Hepatic stellate cell (primary cell): ENCODE data around the gene PLOD3.

ENCODE experiments used
- DNase-seq: peaks from one replicate; pipeline ENCODE4 v3.0.0; 2011; ENCODE audit warnings: low spot score

The PLOD3 gene

DNA sequence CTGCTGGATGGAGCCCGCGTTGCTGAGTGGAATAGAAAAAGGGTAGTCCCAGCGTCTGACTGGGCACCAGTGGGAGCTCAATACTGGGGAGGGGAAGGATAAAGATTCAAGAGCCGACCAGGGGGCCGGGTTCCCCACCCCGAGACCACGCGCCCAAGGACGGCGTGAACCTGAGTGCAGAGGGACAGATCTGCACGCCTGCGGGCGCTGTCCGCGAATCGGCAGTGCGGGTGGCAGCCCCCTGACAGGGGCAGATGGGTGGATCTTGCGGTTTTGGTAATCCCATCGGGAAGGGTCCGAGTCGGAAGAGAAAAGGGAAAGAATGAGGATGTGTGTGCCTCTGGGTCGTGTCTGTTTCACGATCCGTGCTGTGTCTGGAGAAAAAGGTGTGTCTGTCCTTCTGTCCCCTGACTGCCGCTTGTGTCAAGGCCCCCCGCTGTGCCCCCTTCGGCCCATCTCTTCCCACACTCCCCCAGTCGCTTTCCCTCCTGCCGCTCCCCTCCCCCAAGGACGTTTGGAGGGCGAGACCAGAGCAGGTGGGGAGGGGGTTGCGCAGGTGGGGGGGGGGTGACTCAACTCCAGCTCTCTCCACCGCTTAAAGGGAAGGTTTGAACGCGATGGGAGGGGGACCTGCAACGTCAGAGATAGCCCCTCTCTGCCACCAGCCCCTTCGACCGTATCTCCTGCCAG lies 51.3 kb downstream of the PLOD3 start:
- no peak for DNase-seq

DNA sequence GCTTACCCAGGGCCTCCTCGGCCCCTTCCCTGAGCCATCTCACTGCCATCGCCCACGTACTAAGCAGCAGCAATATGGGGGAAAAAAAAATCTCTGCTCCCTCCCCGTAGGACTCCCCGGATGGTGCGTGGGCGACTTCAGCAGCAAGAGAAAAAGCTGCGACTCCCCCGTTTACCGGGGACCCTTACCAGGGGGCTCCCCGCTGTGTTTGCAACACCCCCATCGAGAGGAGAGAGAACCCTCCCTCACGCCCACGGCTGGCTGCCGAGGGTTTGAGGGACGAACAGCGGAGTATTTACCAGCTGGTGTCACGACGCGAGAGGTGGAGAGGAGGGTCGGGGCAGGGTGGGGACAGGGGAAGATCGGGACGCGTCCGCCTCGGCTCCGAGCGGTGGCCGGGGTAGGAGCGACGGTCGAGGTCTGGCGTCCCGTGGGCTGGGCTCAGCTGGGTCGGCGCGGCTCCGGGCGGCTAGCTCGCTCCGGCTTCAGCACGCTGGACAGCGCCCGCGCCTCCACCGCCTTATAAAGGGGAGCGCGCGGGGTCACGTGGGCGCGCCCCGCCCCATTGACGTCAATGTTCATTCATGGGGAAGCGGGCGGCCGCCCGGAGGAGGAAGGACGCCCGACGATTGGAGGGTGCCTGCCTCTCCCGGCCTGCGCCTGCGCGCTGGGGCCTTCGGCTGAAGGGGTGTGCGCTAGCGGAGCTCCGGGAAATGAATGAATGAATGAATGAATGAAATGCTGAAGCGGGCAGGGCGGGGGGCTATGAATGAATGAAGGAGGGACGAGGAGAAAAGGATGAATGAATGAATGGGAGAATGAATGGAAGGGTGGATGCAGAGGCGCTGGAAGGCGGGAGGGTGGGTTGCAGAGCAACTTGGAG lies 52.1 kb downstream of the PLOD3 start, which contains the start of gene VGF:
TSS of gene VGF (minus strand) at position 495 of the 883 bp plus-strand sequence. CDS start 726 bp downstream, outside the sequence.
- peak; percentile 96 for DNase-seq

DNA sequence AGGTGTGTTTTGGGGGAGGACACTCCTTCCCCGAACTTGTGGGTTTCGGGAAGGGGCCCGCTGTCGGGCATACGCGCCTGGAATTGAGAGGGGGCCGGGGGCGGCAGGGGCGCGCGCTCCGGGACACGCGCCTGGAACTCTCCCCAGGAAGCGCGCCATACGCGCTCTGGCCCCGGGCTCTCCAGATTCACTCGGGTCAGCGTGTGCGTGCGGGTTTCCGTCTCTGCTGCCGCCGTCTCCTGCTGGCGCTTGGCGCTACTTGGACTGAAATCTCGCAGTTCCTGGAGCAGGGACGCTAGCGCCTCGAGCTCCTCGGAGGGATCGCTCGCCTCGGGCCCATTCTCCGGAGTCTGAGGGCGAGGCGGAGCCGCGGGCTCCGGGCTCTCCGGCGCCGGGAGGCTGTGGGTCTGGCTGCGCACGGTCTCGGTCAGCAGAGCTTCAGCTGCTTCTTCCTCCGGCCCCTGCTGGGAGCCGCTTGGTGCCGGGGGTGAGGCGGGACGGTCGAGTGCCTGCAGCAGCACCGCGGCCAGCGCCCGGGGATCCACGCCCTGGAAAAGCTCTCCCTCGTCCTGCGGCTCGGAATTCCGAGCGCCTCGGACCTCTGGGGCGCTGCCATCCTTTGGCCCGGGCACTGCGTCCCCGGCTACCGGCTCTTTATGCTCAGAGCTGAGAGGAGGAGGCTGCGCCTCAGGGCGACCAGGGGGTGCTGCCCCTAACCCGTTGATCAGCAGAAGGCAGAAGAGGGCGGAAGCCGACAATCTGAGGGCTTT lies 53.1 kb downstream of the PLOD3 start:
- DNase-seq = peak; percentile 71

DNA sequence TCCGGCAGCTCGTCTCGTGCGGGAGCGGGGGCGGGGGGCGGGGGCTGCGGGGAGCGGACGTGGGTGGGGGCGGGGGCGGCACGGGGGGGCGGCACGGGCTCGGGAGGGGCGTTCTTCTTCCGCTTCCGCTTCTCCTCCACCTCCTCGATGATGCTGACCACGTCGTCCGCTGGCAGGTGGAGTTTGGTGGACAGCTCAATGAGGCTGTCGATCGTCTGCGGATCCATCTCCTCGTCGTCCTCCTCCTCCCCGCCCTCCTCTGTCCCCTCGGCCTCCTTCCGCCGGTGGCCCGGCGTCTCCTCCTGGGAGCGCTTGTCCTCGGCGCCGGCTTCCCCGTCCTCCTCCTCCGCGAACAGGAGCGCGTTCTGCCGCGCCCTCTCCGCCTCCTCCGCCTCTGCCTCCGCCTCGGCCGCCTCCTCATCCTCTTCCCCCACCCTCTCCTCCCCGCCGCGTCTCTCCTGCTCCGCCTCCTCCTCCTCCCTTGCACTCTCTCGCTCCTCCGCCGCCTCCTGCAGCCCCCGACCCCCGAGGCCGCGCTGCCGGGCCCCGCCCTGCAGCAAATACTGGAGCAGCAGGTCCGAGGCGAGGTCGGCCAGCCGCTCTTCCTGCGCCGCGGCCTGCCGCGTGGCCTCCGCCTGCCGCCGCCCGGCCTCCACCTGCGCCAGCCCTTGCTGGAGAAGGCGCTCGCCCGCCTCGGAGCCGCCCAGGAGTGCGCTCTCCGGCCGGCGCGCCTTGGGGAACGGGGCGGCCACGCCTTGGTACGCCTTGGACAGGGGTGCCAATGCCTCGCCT lies 53.9 kb downstream of the PLOD3 start:
- DNase-seq = no peak

DNA sequence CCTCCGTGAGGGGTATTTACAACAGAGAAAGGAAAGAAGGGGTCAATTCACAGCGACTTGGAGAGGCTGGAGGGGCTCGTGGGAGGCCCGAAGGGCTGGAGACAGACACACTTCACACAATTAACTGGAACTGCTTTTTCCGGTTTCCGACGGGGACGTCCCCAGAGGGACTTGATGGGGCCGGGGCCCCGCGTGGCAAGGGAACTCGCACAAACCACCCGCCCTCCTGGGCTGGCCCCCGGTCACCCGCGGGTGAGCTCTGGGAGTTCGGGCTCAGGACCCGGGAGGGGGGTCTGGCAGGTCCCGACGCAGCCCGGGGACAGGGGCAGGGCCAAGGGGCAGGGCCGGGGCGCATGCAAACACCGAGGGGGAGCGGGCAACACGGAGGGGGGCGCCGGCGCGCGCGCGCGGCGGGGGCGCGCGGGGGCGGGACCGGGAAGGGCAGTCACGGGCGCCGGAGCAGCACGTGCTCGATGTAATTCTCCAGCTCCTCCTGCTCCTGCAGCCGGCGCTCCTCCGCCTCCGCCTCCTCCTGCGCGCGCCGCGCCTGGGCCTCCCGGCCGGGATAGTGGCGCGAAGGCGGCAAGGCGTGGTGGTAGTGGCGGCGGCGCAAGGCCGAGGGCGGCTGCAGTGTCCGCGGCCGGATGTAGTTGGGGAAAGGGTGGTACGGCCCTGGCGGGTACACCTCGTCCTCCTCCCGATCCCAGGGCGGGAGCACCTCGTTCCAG lies 54.7 kb downstream of the PLOD3 start:
- DNase-seq = peak; percentile 72

DNA sequence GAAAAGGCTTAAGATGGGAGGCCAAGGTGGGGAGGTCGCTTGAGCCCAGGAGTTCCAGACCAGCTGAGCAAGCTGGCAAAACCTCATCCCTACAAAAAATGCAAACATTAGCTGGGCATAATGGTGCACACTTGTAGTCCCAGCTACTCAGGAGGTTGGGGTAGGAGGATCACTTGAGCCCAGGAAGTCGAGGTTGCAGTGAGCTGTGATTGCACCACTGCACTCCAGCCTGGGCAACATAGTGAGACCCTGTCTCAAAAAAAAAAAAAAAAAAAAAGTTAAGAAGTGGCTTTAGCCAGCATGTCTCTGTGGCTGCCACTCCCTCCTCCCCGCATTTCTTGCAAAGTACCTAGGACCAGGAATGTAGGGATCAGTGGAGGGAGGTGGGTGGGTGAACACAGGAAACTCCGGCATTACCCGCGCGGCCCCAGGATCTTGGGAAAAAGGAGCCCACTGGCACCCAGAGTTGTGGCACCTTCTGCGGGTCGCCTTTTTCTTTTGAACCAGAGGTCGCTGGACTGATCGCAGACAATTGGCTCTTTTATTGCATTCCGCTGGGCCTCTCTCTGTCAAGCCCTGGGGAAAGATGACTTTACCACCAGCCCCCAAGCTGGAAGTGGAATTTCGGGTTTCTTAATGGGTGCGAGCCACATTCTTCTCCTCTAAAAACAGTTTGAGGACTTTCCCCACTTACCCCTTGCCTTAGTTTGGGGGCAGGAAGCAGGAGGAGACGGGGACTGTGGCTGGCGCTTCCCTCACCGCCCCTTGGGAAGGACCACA lies 55.5 kb downstream of the PLOD3 start:
- DNase-seq = no peak

DNA sequence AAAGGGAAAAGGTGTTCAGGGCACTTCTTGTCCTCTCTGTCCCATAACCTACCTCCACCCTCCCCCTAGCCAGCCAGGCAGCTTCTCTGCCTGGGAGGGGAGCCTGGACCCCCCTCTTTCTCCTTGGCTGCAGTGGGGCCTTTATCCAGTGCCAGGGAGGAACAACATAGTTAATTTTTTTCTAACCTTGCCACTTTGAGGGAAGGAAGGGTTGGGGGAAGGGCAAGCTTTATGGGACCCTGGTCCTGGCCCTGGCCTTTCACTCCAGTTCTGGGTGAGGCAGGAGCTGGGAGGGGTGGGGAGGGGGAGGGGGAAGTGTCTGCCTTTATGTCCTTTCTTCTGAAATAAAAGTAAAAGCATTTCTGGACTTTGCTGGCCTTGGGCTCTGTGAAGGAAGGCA lies 56.5 kb downstream of the PLOD3 start:
- no peak for DNase-seq

DNA sequence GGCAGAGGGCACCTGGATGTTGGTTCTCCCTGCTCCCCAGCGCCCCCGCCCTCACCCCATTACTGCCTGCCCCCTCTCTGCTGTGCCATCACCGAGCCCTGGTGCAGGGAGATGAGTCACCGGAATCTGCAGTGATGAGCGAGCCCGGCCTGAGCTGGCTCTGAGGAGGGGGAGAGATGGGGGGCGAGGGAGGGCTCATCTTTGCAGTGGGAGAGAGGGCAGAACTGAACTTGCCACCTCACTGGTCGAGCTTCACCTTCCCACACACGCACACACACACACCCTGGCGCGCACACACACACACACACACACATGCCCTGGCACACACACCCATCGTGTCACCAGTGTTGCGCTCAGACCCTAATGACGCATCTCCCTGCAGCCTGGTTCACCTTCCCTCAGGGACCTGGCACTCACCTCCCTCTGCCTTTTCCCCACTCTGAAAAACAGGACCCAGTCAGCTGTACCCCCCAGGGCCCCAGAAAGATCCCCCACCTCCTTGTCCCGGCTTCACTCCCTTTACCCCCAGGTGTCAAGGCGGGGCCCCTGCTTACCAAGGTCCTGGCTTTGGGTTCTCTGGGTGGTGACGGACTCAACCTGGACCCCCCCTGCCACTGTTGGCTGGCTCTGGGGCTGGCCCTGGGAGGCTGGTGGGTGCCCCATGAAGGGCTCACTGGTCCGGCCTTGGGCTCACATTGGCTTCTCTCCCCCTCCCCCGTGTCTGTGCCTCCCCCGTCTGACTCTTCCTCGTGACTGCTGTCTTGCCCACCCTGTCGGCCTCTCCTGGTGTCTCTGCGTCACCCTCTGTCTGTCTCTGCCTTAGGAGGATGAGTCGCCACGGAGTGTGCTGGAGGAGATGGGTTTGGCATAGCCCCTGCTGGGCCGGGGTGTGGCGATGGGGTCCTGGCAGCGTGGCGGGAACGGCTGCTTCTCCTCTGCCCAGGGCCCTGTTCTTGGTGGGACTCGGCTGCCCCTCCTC lies 57.4 kb downstream of the PLOD3 start:
- DNase-seq = no peak

DNA sequence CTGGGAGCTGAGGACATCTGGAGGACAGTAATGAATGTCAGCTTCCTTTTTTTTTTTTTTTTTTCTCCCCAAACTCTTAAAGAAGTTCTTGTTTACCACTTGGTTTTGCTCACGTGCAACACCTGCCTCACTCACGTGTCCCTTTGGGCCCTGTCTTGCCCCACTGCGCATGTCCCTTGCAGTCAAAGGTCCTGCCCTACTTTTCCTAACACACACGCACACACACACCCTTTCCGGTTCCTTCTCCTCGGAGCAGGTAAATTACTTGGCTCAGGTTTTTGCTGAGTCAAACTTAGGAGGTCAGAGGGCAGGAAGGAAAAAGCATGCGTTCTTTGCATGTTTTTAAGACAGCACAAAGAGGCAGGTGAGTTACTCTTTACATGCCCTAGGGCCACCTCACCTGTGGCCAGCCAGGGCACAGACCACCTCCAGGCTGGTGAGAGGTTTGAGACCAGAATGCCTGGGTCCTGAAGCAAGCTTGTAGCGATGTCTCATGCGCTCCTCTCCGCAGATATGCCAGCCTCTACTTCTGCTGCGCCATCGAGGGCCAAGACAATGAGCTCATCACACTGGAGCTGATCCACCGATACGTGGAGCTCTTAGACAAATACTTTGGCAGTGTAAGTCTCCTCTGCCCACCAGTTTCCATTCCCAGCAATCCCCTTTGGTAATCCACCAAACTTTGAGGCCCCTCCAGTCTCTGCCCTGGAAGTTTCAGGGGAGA lies 60.4 kb downstream of the PLOD3 start:
- DNase-seq = no peak

DNA sequence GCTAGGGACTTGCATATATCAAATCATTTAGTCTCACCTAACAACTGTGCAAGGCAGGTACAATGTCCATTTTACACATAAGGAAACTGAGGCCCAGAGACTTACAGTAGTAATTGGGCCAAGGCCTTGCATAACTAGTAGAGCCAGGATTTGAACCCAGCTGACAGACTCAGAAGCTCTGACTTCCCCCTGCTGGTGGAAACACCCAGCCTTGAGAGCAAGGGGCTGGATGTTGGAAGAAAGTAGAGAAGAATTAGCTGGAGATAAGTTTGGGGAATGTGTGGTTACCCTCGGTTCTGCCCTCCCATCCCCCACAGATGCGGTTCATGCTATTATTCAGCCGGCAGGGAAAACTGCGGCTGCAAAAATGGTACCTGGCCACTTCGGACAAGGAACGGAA lies 61.1 kb downstream of the PLOD3 start:
- no peak for DNase-seq
